ENCODE measurements around the gene PAPPA2. TPM values are rescaled to one million over a fixed set of nuclear protein-coding genes. Genes with fewer than 3 reads are reported as not detected.

The PAPPA2 gene
- total and polyA plus RNA-seq, 10 of the 15 experiments (the other 5 are each of a cell fraction or from before 2014, with no cell fraction given): under 0.01 to 0.06 (median 0.03) TPM; not detected in 7

- BruUV-seq (replicated peaks): no TSS peak
- whole genome bisulfite sequencing (ENCODE audit: insufficient coverage, insufficient replicate concordance, low lambda C conversion rate, missing lambda C conversion rate): 39% methylated on average over 3 of the region's 3 CpGs
- H3K27me3 ChIP-seq (replicated peaks in 1 of 2; ENCODE audit: control insufficient read depth in 2 of 2, insufficient read depth in 2 of 2, low read length in 1 of 2): no peaks in the 10 kb centered on the region
- H3K4me3 ChIP-seq: no peak overlapping the region
- ChIA-PET POLR2A (no interaction called here), CTCF (no interaction called here), SMC1A (ENCODE audit: uncharacterized antibody, unreplicated experiment) (no interaction called here), RAD21 (ENCODE audit: unreplicated experiment) (no interaction called here)
- H3K27ac ChIP-seq (ENCODE audit: control insufficient read depth, insufficient read depth): no peak overlapping the region
- in situ Hi-C loops (cut with MboI): no loop called here
- no peak overlapping the region for H3K4me2 ChIP-seq (ENCODE audit: control insufficient read depth, insufficient read depth)
- no peaks in the 10 kb centered on the region for H3K4me1 ChIP-seq (ENCODE audit: control insufficient read depth, insufficient read depth, low read length)
- FAIRE-seq: no peak
- H3K9ac ChIP-seq (ENCODE audit: control insufficient read depth, insufficient read depth, low read length): no peak overlapping the region
- H3K36me3 ChIP-seq (ENCODE audit: control insufficient read depth in 2 of 2, insufficient read depth in 2 of 2, low read length in 1 of 2): no peaks in the 10 kb centered on the region
- intact Hi-C loops (cut with micrococcal nuclease; ENCODE audit: unreplicated experiment): no loop called here
- TF ChIP-seq ZBED1 (IDR thresholded peaks at IDR 0.05; ENCODE audit: borderline replicate concordance): no peak
- TF ChIP-seq FOXK2 (IDR thresholded peaks at IDR 0.05): no peak
- no peak for TF ChIP-seq SMAD1 (IDR thresholded peaks at IDR 0.05; ENCODE audit: low read depth, partially characterized antibody)
- TF ChIP-seq HDGF (IDR thresholded peaks at IDR 0.05): no peak
- TF ChIP-seq POLR2AphosphoS5 (IDR thresholded peaks at IDR 0.05; ENCODE audit: low read length): no peak
- TF ChIP-seq RB1 (IDR thresholded peaks at IDR 0.05; ENCODE audit: borderline replicate concordance): no peak
- no peak for TF ChIP-seq RBBP5 (conservative IDR thresholded peaks at IDR 0.05)
- no peak for TF ChIP-seq JUND (IDR thresholded peaks at IDR 0.05; ENCODE audit: low read depth, low read length)
- H3K9me3 ChIP-seq (replicated peaks; ENCODE audit: control insufficient read depth, insufficient read depth, low read length): no peaks in the 10 kb centered on the region
- no peak for DNase-seq (ENCODE audit: low read depth, low spot score)
- H2AFZ ChIP-seq (ENCODE audit: control insufficient read depth, low read depth, low read length): no peak overlapping the region
- H4K20me1 ChIP-seq (ENCODE audit: control insufficient read depth, insufficient read depth): no peaks in the 10 kb centered on the region
- H3K79me2 ChIP-seq (ENCODE audit: control insufficient read depth, insufficient read depth, low read length): no peaks in the 10 kb centered on the region
- ATAC-seq: no peak
Observed at GRCh38 chr1:176816232-176816631, 353.3 kb downstream of the PAPPA2 start.

GRCh38 chr1:176820391-176821031 lies 357.5 kb downstream of the PAPPA2 start:
- RAD21 ChIA-PET (ENCODE audit: unreplicated experiment): no interaction called here
- Histone ChIP-seq H3K79me2 (ENCODE audit: control insufficient read depth, insufficient read depth, low read length) (no peaks in the 10 kb centered on the region), H3K4me2 (ENCODE audit: control insufficient read depth, insufficient read depth) (no peak overlapping the region), H3K36me3 (ENCODE audit: control insufficient read depth in 2 of 2, insufficient read depth in 2 of 2, low read length in 1 of 2) (no peaks in the 10 kb centered on the region), H2AFZ (ENCODE audit: control insufficient read depth, low read depth, low read length) (no peak overlapping the region), H3K27ac (ENCODE audit: control insufficient read depth, insufficient read depth) (no peak overlapping the region), H3K4me1 (ENCODE audit: control insufficient read depth, insufficient read depth, low read length) (no peaks in the 10 kb centered on the region), H3K9me3 (replicated peaks; ENCODE audit: control insufficient read depth, insufficient read depth, low read length) (no peaks in the 10 kb centered on the region), H3K4me3 (no peak overlapping the region), H3K9ac (ENCODE audit: control insufficient read depth, insufficient read depth, low read length) (no peak overlapping the region), H3K27me3 (replicated peaks in 1 of 2; ENCODE audit: control insufficient read depth in 2 of 2, insufficient read depth in 2 of 2, low read length in 1 of 2) (no peaks in the 10 kb centered on the region), H4K20me1 (ENCODE audit: control insufficient read depth, insufficient read depth) (no peaks in the 10 kb centered on the region)
- intact Hi-C loops (cut with micrococcal nuclease; ENCODE audit: unreplicated experiment) (no loop called here), in situ Hi-C loops (cut with MboI) (no loop called here)
- ATAC-seq (no peak), DNase-seq (ENCODE audit: low read depth, low spot score) (no peak), FAIRE-seq (no peak)
- SMC1A ChIA-PET (ENCODE audit: uncharacterized antibody, unreplicated experiment): no interaction called here
- TF ChIP-seq HSF1 (IDR thresholded peaks at IDR 0.05; ENCODE audit: low read depth, low read length) (no peak), SIN3A (IDR thresholded peaks at IDR 0.05; ENCODE audit: low read depth, low read length) (no peak), TCF12 (IDR thresholded peaks at IDR 0.05; ENCODE audit: low read depth, low read length) (no peak), ZNF274 (IDR thresholded peaks at IDR 0.05; ENCODE audit: insufficient read depth, insufficient read length) (no peak), FOS (IDR thresholded peaks at IDR 0.05; ENCODE audit: borderline replicate concordance, extremely low read depth, insufficient read length) (no peak)
- POLR2A ChIA-PET: no interaction called here
- WGBS (ENCODE audit: insufficient coverage, insufficient replicate concordance, low lambda C conversion rate, missing lambda C conversion rate): 11% methylated on average over 5 of the region's 5 CpGs
- BruUV-seq (replicated peaks): no TSS peak
- CTCF ChIA-PET: no interaction called here
